ENCODE data around the gene TMEM141.
"Not testable (repeated sequence)": the region's sequence is repeated elsewhere in the genome, so short reads cannot be mapped to it uniquely, and the experiment has no call there.

The TMEM141 gene

GRCh38 chr9:136754059-136754572, 37.0 kb upstream of the TMEM141 start:
- H3K27me3 ChIP-seq (replicated peaks; ENCODE audit: control insufficient read depth, insufficient read depth, low read length), result no peaks in the 10 kb centered on the region
- no peak overlapping the region for H3K4me3 ChIP-seq (replicated peaks; ENCODE audit: low read depth, low read length)
- DNase-seq (ENCODE audit: extremely low read depth, insufficient read length), result no peak
- H3K36me3 ChIP-seq (ENCODE audit: control insufficient read depth, insufficient read depth, low read length), result no peaks in the 10 kb centered on the region
- no peak for TF ChIP-seq CTCF (IDR thresholded peaks at IDR 0.05; ENCODE audit: insufficient read depth, low read length, poor library complexity, severe bottlenecking)

GRCh38 chr9:136754626-136755301, 36.4 kb upstream of the TMEM141 start:
- Histone ChIP-seq H3K36me3 (ENCODE audit: control insufficient read depth, insufficient read depth, low read length) (no peaks in the 10 kb centered on the region), H3K27me3 (replicated peaks; ENCODE audit: control insufficient read depth, insufficient read depth, low read length) (no peaks in the 10 kb centered on the region), H3K4me3 (replicated peaks; ENCODE audit: low read depth, low read length) (no peak overlapping the region)
- DNase-seq (ENCODE audit: extremely low read depth, insufficient read length), result no peak
- no peak for TF ChIP-seq CTCF (IDR thresholded peaks at IDR 0.05; ENCODE audit: insufficient read depth, low read length, poor library complexity, severe bottlenecking)

GRCh38 chr9:136755302-136756133, 35.6 kb upstream of the TMEM141 start:
- H3K36me3 ChIP-seq (ENCODE audit: control insufficient read depth, insufficient read depth, low read length); H3K27me3 ChIP-seq (replicated peaks; ENCODE audit: control insufficient read depth, insufficient read depth, low read length); H3K4me3 ChIP-seq (replicated peaks; ENCODE audit: low read depth, low read length); DNase-seq (ENCODE audit: extremely low read depth, insufficient read length): not testable (repeated sequence)

GRCh38 chr9:136756134-136756438, 35.1 kb upstream of the TMEM141 start:
- no peak for TF ChIP-seq CTCF (IDR thresholded peaks at IDR 0.05; ENCODE audit: insufficient read depth, low read length, poor library complexity, severe bottlenecking)
- Histone ChIP-seq H3K4me3 (replicated peaks; ENCODE audit: low read depth, low read length) (no peak overlapping the region), H3K36me3 (ENCODE audit: control insufficient read depth, insufficient read depth, low read length) (no peaks in the 10 kb centered on the region), H3K27me3 (replicated peaks; ENCODE audit: control insufficient read depth, insufficient read depth, low read length) (no peaks in the 10 kb centered on the region)
- no peak for DNase-seq (ENCODE audit: extremely low read depth, insufficient read length)

- Histone ChIP-seq H3K4me3 (replicated peaks; ENCODE audit: low read depth, low read length) (no peak overlapping the region), H3K27me3 (replicated peaks; ENCODE audit: control insufficient read depth, insufficient read depth, low read length) (no peaks in the 10 kb centered on the region), H3K36me3 (ENCODE audit: control insufficient read depth, insufficient read depth, low read length) (no peaks in the 10 kb centered on the region)
- TF ChIP-seq CTCF (IDR thresholded peaks at IDR 0.05; ENCODE audit: insufficient read depth, low read length, poor library complexity, severe bottlenecking), result no peak
- no peak for DNase-seq (ENCODE audit: extremely low read depth, insufficient read length)
Observed at GRCh38 chr9:136756836-136757235, 34.3 kb upstream of the TMEM141 start.

- no peak for DNase-seq (ENCODE audit: extremely low read depth, insufficient read length)
- no peak for TF ChIP-seq CTCF (IDR thresholded peaks at IDR 0.05; ENCODE audit: insufficient read depth, low read length, poor library complexity, severe bottlenecking)
Observed at GRCh38 chr9:136757328-136757727, 33.8 kb upstream of the TMEM141 start.

More at GRCh38 chr9:136757328-136757727, 33.8 kb upstream of the TMEM141 start:
- no peak overlapping the region for H3K4me3 ChIP-seq (replicated peaks; ENCODE audit: low read depth, low read length)
- H3K36me3 ChIP-seq (ENCODE audit: control insufficient read depth, insufficient read depth, low read length), result no peaks in the 10 kb centered on the region
- H3K27me3 ChIP-seq (replicated peaks; ENCODE audit: control insufficient read depth, insufficient read depth, low read length), result no peaks in the 10 kb centered on the region

All from GM06990 (cell line).